HG03139 (cell line): ENCODE results near the gene ISX.
"Not testable (repeated sequence)": the region's sequence is repeated elsewhere in the genome, so short reads cannot be mapped to it uniquely, and the experiment has no call there.

Experiments used
- ATAC-seq: cut with Tn5 transposase; IDR thresholded peaks from one replicate; pipeline ENCODE4 v1.9.1; 2021; ENCODE audit not compliant: unreplicated experiment

Gene ISX

DNA sequence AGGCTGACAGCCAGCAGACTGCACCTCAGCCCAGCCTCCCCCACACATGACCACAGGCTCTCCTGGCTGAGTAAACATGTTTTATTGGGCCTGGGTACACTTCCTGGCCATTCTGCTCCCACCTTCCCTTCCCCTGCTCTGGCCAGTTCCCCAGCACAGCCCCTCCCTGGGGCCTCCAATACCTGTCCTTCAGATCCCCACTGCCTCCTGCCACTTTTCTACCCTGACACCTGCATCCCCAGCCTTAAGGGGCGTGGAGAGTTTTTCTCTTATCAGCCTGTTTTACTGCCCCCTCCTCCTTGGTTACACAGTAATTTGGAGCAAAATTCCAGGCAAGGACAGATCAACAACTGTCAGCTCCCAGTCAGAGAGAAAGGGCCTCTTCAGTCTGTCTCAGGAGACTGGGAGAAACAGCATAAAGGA lies at the start of gene ISX:
Gene ISX, plus strand, starts transcription at position 363 of the 423 bp plus-strand sequence. CDS start 930 bp downstream, outside the sequence.
- no peak for ATAC-seq

DNA sequence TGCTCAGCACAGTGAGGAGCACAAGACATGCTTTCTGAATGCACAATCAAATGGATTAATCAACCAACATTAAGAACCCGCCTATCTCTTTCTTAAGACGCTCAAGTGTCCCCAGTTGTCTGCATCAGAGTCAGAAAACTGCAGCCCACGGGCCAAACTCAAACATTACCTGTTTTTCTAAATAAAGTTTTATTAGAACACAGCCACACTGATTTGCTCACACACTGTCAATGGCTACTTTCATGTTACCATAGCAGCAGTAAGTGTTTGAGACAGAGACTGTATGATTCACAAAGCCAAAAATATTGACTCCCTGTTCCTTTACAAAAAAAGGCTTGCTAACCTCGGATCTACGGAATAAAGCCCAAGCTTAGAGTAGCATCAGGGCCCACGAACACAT lies 49.0 kb upstream of the ISX start:
- ATAC-seq, result no peak

DNA sequence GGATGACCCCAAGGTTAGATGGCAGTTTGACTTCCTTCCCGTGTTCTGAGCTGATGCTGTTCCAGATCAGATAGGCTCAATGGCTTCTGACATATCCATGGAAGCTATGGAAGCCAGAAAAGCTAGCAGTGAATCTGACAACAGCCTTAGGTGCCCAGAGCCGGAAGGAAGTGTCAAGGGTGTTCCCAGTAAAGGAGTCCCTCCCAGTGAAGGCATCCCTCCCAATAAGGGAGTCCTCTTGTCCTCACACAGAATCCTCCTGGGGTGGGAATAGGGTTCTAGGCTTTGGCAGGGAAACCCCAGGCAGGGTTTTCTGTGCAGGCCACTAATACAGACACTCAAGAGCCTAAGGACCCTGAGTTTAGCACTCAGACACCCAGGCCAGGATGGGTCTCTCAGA lies 47.0 kb upstream of the ISX start:
- no peak for ATAC-seq

DNA sequence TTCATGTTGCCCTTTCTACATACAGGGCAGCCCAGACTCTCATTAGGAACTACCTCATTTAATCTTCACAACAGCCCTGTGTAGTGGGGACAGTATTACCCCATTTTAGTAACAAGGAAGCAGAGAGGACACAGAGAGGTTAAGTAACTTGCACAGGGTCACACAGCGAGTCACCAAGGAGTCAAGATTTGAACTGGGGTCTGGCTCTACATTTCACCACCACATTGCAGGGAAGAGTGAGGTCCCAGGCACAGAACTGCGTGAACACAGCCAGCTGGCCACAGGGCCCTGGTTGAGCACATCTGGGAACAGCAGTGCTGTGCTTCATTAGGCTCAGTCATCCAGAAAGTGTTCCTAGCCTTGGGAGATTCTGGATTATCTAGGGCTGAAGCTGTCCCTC lies 45.4 kb upstream of the ISX start:
- ATAC-seq, result no peak

DNA sequence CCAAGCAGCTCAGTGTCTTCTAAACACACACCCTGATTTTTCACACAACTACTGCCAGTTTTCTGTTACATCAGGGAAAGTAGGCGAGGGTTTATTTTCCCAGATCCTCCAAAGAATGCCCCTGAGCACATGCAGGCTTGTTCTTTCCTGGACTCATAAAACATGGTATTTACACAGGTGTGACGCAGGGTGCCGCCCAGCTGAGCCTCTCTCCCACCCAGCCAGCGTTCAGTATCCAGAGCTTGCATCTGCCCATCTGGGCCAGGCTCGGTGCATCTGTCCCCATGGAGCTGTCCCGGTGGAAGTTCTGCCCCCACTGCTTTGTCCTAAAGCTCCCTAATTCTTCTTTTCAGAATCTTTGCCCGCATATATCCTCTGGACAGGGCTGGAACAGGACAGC lies 44.8 kb upstream of the ISX start:
- ATAC-seq, result no peak

DNA sequence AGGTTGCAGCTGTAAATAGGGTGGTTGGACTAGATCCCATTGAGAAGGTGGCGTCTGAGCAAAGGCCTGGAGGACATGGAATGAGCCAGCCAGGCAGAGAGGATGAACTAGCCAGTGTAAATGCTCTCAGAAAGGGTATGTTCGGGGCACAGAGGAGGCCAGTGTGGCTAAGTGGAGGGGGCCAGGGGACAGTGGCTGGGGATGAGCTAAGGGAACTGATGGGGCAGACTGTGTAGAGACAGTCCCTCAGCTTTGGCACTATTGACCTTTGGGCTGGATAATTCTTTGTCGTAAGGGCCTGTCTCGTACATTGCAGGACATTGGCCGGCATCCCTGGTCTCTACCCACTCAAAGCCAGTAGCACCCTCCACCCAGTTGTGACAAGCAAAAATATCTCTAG lies 43.7 kb upstream of the ISX start:
- no peak for ATAC-seq

DNA sequence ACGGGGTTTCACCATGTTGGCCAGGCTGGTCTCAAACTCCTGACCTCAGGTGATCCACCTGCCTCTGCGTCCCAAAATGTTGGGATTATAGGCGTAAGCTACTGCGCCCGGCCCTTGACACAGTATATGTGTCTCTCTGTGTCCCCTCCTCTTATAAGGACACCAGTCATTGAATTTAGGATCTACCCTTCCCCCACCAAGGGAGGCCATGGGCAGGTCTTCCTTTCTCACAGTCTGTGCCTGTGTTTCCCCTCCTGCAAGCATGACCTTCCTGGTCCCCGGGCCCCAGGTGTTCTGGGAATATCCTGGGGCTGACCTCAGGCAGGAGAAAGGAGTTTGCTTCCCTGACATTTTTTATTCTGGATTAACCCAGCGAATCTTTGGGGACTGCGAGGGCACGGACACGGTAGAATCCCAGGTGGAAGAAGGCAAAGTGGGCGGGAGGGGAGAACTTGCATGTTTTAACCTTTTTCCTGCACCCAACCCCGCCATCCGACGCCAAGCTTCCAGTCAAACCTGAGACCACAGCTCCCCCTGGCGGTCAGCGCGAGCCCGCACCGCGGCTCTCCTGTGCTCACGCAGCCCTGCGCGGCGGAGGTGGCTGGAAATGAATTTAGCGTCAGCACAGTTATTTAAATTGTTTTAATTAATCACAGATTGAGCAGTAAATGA lies 42.1 kb upstream of the ISX start:
- ATAC-seq, result no peak

DNA sequence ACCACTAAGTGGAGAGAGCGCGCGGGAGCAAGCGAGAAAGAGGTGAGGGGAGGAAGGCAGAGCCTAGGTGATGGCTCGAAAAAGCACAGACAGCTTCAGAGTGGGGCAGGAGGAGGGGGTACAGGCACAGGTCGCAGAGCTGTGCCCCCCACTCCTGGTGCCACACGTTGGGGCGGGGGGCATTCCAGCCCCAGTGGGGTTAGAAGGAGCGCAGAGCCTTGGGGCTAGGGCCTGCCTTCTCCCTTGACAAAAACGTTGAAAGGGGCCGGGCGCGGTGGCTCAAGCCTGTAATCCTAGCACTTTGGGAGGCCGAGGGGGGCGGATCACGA lies 41.6 kb upstream of the ISX start:
- ATAC-seq, result no peak

DNA sequence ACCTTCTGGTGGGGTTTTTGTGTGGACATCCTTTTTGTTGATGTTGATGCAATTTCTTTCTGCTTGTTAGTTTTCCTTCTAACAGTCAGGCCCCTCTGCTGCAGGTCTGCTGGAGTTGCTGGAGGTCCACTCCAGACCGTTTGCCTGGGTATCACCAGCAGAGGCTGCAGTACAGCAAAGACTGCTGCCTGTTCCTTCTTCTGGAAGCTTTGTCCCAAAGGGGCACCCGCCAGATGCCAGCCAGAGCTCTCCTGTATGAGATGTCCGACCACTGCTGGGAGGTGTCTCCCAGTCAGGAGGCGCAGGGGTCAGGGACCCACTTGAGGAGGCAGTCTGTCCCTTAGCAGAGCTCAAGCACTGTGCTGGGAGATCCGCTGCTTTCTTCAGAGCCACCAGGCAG lies 35.8 kb upstream of the ISX start:
- ATAC-seq, result not testable (repeated sequence)

DNA sequence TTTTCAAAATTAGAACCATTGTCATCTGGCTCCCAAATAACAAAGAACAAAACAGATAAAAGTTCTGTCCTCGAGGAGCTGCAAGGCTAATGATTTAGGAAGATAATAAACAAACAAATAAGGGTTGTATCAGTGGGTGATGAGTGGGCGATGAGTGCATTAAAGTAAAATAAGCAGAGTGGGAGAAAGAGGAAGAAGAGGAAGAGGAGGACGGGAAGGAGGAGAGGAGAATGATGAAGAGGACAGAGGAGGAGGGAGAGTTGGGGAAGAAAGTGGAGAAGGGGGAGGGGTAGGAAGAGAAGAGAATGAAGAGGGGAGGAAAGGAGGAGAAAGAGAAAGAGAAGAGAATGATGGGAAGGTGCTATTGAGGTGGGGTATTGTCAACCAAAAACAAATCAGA lies 33.4 kb upstream of the ISX start:
- no peak for ATAC-seq

DNA sequence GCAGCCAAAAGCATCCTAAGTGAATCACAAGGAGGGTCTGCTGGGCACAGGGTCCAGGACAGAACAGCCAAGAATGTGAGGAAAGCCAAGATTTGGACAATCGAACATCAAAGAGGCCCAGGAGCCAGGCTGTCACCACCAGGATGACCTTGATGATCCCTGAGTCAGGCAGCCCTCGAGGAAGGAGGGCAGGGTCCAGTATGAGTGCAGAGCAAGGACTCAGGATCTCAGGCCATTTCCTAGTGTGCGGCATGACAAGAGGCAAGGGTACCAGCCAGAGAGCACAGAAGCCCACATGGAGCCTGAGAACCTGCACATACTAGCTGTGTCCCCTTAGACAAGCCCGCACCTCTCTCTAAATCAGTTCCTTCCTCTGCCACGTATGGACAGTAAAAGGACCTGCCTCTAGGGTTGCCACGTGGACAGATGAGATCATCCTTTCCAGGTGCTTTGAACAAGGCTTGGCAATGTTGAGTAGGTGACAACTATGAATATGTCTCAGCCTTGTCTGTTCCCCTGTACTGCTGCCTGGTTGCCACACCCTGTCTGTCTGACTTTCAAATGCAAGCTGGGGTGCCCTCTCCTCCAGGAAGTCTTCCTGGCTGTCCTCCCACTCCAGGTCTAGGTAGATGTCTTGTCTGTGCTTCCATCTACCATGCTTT lies 32.2 kb upstream of the ISX start:
- no peak for ATAC-seq

DNA sequence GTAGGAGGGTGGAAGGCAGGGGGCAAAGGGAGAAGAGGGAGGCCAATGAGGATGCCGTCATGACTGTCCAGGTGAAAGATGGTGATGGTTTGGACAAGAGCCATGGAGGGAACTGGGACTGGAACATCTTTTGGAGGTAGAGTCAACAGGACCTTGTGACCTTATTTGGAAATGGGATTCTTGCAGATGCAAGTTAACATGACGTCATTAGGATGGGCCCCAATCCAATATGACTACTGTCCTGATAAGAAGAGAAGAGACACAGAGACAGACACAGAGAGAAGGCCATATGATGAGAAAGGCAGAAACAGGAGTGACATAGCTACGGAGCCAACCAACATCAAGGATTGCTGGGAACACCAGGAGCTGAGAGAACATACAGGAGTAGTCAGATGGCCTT lies 31.0 kb upstream of the ISX start:
- ATAC-seq, result no peak

DNA sequence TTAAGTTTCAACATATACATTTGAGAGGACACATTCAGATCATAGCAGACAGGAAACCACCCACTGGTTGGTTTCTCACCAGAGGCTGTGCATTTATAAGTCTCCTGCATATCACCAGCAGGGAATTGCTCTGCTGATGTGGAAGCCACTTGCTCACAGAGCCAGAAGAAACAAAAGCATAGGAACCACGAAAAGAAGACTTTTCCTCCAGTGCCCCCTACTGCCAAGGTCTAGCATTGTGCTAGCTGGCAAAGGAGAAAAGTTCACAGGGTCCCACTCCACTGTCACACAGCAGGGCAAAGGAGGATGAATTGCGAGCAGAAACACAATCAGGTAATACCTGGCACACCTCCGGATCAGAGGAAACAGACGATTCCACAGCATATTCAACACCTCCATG lies 28.9 kb upstream of the ISX start:
- no peak for ATAC-seq

DNA sequence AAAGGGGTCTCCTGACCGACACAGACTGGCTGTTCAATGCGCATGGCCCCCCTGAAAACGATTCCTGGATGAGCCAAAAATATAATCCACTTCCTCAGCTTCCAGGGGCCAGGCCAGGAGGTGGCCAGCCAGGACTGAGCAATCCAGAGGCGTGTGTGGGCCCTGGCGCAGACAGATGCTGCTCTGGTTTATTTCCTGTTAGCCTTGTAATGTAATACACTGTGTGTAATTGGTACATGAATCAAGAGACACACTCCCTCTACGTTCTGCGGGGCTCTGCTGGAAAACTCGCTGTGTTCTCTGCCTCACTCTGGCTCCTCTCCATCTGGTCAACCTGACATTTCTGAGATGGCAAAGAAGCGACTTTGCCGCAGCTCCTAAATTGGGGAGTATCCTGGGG lies 26.3 kb upstream of the ISX start:
- ATAC-seq, result no peak

DNA sequence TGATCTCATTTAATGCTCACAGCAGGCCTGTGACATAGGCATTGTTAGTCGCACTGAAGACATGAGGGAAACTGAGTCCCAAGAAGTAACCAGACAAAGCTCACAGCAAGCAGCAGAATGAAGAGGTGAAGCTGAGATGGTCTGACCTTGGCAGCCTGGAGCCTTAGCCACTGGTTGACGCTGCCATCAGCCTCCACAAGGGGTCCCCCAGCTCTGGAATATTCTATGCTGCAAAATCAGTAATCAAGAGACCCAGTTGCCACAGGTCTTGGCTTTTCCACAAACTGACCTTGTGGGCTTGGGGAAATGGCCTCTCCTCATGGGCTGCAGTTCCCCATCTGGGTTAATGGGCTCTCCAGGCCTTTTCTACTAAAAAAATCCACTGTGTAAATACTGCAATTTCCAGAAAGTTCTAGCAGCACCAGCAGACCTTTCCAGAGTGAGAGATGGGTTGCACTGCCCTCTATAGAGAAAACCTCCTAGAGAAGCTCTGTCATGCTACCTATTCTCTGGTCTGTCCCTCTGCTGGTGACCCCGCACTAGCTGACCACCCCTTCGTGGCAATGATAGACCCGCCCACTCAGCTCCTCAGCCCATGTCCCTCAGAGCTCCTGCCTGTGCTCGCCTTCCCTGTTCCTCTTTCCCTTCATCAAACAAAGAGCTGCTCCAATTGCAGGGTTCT lies 22.6 kb upstream of the ISX start:
- no peak for ATAC-seq

DNA sequence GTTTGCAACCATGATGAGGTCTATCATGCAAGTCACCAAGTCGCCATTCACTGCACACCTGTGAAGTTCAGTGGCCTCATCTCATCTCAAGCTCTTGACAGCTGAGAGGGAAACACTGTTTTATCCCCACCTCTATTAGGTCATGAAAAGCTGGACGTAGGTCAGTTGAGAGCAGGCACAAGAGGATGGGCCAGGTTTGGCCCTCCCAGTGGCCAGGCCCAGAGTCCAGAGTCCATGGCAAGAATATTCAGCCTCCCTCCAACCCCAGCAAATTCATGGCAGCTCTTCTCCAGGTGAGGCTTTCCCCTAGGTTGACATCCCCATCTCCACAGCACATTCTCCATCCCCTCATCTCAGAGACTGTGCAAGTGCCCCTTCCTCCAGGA lies 22.0 kb upstream of the ISX start:
- no peak for ATAC-seq

DNA sequence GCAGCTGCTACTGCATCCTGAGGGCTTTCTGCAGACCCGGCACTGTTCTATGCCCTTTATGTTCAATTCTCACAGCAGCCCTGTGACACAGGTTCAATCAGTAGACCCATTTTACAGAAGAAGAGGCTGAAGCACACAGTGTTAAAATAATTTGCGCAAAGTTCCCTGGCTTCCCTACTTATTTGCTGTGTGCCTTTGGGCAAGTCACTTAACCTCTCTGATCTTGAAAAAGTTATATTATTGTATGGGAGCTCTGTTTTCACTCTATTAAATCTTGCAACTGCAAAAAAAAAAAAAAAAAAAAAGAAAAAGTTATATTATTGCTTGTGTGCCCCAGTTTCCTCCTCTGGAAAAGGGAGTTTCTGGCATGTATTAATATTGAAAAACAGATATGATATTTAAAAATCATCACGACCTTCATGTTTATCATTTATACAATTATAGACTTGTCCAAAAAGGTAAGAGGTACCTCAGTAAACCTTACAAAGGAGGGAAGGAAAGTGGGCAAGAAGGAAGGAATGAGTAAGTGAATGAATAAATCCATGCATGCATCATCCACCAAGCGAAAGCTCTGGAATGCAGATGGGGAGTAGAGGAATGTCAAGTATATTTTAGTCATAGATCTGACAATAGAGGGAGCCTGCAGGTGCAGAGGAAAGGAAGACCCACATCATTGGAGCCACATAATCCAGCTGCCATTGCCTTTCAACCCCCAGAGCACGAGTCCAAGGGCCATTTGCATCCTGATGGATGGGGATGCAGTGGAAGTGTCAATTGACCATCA lies 21.2 kb upstream of the ISX start:
- ATAC-seq, result no peak

DNA sequence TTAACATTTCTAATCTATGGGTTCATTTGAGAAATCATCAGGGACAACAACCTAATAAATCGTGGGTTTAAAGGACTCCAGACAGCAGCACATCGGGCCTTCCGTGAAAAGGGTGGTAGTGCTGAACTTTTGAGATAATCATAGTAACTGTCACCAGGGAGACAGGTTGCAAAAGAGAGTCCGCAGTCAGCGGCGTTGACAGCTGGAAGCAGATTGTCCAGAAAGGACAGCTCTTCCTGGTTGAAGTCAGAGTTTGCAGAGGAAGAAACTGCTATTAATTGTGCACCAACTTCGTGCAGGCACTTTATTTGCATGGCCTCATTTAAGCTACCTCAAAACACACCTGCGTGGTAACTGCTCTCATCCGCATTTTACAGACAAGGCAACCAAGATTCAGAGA lies 20.5 kb upstream of the ISX start:
- no peak for ATAC-seq

DNA sequence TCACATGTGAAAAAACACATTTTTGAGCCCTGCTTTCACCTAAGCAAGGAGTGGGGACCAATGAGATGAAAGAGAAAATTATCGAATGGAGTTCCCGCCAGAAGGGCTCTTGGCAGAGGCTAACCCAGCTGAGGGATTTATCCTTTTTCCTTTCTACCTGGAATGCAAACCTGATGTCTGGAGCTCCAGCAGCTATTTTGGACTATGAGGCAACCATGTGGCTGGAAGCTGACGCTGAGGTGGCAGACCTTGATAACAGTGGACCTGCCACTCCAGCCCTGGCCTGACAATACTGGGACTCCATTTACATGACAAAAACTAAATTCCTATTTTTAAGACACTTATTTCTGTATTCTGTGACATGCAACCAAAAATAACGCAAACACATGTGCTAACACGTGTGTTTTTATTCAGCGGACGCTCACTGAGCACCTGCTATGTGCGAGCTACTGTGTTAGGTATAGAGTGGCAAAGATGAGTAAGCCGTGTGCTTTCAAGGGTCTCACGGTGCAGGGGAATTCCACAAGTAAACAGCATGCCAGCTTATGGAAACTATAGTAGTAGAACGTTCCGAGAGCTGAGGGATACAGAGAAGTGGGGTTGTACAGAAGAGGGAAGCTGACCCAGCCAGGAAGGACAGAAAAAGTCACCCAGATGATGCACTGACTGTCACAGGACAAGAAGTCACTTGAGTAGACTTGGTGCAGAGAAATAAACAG lies 19.1 kb upstream of the ISX start:
- no peak for ATAC-seq

DNA sequence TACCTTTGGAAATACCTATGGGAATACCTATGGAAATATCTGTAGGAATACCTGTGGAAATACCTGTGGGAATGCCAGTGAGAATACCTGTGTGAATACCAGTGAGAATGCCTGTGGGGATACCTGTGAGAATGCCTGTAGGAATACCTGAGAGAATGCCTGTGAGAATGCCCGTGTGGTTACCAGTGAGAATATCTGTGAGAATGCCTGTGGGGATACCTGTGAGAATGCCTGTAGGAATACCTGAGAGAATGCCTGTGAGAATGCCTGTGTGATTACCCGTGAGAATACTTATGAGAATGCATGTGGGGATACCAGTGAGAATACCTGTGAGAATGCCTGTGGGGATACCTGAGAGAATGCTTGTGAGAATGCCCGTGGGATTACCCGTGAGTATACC lies 15.9 kb upstream of the ISX start:
- not testable (repeated sequence) for ATAC-seq

DNA sequence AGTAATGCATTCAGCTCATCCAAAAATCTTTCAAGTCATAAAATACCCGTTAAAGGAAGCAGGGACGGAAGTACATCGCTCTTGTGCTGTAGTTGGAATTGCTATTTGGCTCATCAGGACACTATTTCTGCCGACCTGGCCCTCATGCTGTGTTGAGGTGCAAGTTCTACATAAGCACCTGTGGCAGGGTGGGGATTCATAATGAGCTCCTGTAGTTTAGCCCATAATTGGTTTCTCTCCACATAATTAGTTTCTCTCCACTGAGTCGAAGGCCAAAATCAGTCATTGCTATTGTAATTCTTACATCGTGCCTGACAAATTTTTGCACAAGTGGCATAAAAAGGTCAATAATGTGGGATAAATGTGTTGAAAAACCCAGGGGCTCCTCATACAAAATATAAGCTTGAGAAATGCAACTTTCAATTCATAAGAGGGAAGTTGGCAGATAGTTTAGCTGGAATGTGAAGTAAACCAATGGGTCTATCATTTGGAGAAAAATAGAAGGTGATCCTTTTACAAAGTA lies 14.9 kb upstream of the ISX start:
- no peak for ATAC-seq
